GM23338 (cell line): ENCODE measurements around the gene BAX. TPM values are rescaled to one million over a fixed set of nuclear protein-coding genes. Genes with fewer than 3 reads are reported as not detected.

Source experiments
- ATAC-seq: fragments of 200-7000 bp; cut with Tn5 transposase; 3 replicates; pipeline ENCODE4 v1.9.1; 2020
- DNase-seq: peaks from one replicate; pipeline ENCODE4 v3.0.0-alpha.2; 2015; ENCODE audit warnings: low spot score
- H2AFZ ChIP-seq: fragments of 200-600 bp; sonication (generic); 2 replicates; pipeline ENCODE4 v1.8.0; 2016; ENCODE audit warnings: antibody characterized with exemption, mild to moderate bottlenecking, moderate library complexity
- H3F3A ChIP-seq: fragments of 200-600 bp; sonication (generic); replicated peaks from 2 replicates; pipeline ENCODE4 v1.8.0; 2017; ENCODE audit warnings: antibody characterized with exemption, mixed run types, low read depth
- H3K27ac ChIP-seq: fragments of 200-600 bp; sonication (generic); 2 replicates; pipeline ENCODE4 v1.6.1; 2016; ENCODE audit warnings: low read depth
- H3K27me3 ChIP-seq: fragments of 200-600 bp; sonication (generic); 2 replicates; pipeline ENCODE4 v1.8.0; 2016; ENCODE audit warnings: mild to moderate bottlenecking, mixed run types, moderate library complexity; ENCODE audit not compliant: insufficient read depth
- H3K36me3 ChIP-seq: fragments of 200-600 bp; sonication (generic); 2 replicates; pipeline ENCODE4 v1.8.0; 2016; ENCODE audit warnings: mild to moderate bottlenecking; ENCODE audit not compliant: insufficient read depth
- H3K4me1 ChIP-seq: fragments of 200-600 bp; sonication (generic); 2 replicates; pipeline ENCODE4 v1.8.0; 2016; ENCODE audit warnings: mild to moderate bottlenecking, moderate library complexity; ENCODE audit not compliant: insufficient read depth
- H3K4me2 ChIP-seq: fragments of 200-600 bp; sonication (generic); 2 replicates; pipeline ENCODE4 v1.7.1; 2017; ENCODE audit warnings: mixed run types
- H3K4me3 ChIP-seq: fragments of 200-600 bp; sonication (generic); 2 replicates; pipeline ENCODE4 v1.6.1; 2016; ENCODE audit warnings: mixed run types
- H3K79me2 ChIP-seq: fragments of 200-600 bp; sonication (generic); replicated peaks from 2 replicates; pipeline ENCODE4 v1.8.0; 2017; ENCODE audit warnings: mild to moderate bottlenecking; ENCODE audit not compliant: insufficient read depth
- H3K9me2 ChIP-seq: fragments of 200-600 bp; sonication (generic); 2 replicates; pipeline ENCODE4 v1.8.0; 2017; ENCODE audit not compliant: insufficient read depth
- H4K20me1 ChIP-seq: fragments of 200-600 bp; sonication (generic); replicated peaks from 2 replicates; pipeline ENCODE4 v1.8.0; 2017; ENCODE audit warnings: mild to moderate bottlenecking; ENCODE audit not compliant: insufficient read depth
- H3K27ac Mint-ChIP-seq: 2 replicates; pipeline ENCODE4 v1.8.0; 2020; ENCODE audit warnings: inconsistent platforms, mild to moderate bottlenecking, moderate library complexity, mixed read lengths
- H3K27me3 Mint-ChIP-seq: 3 replicates; pipeline ENCODE4 v1.8.0; 2022; ENCODE audit warnings: low read depth, mild to moderate bottlenecking, moderate library complexity, mixed read lengths, inconsistent platforms; ENCODE audit not compliant: insufficient read depth, poor library complexity
- H3K36me3 Mint-ChIP-seq: 3 replicates; pipeline ENCODE4 v1.8.0; 2021; ENCODE audit warnings: low read depth, mild to moderate bottlenecking, inconsistent platforms, moderate library complexity, mixed read lengths
- H3K4me1 Mint-ChIP-seq: 3 replicates; pipeline ENCODE4 v1.8.0; 2020; ENCODE audit warnings: mild to moderate bottlenecking, inconsistent platforms, mixed read lengths
- H3K4me3 Mint-ChIP-seq: 3 replicates; pipeline ENCODE4 v1.8.0; 2021; ENCODE audit warnings: moderate library complexity, mild to moderate bottlenecking, inconsistent platforms, mixed read lengths
- H3K9me3 Mint-ChIP-seq: 3 replicates; pipeline ENCODE4 v1.8.0; 2020; ENCODE audit warnings: moderate library complexity, mild to moderate bottlenecking, inconsistent platforms, mixed read lengths
- CREB1 ChIP-seq: fragments of 250-450 bp; sonication (Bioruptor Pico); IDR thresholded peaks from 2 replicates; pipeline ENCODE4 v1.5.0; 2020; ENCODE audit warnings: low read depth, mild to moderate bottlenecking, moderate library complexity
- ETS1 ChIP-seq: IDR thresholded peaks from 2 replicates; pipeline ENCODE4 v1.6.1; 2016; ENCODE audit warnings: antibody characterized with exemption
- EZH2 ChIP-seq: fragments of 200-600 bp; sonication (generic); IDR thresholded peaks from one replicate; pipeline ENCODE4 v1.8.0; 2017; ENCODE audit warnings: antibody characterized with exemption, mild to moderate bottlenecking, low read depth; ENCODE audit not compliant: unreplicated experiment
- EZH2phosphoT487 ChIP-seq: fragments of 200-600 bp; sonication (generic); IDR thresholded peaks from one replicate; pipeline ENCODE4 v1.8.1; 2018; ENCODE audit warnings: antibody characterized with exemption; ENCODE audit not compliant: unreplicated experiment
- JUNB ChIP-seq: IDR thresholded peaks from one replicate; pipeline ENCODE4 v1.6.1; 2016; ENCODE audit warnings: antibody characterized with exemption; ENCODE audit not compliant: unreplicated experiment
- NANOG ChIP-seq: IDR thresholded peaks from 2 replicates; pipeline ENCODE4 v1.6.1; 2016; ENCODE audit warnings: antibody characterized with exemption, borderline replicate concordance
- POLR2AphosphoS5 ChIP-seq: IDR thresholded peaks from 2 replicates; pipeline ENCODE4 v1.6.1; 2016; ENCODE audit warnings: antibody characterized with exemption, low read depth
- STAT1 ChIP-seq: IDR thresholded peaks from one replicate; pipeline ENCODE4 v1.6.1; 2016; ENCODE audit warnings: antibody characterized with exemption; ENCODE audit not compliant: unreplicated experiment
- ZNF114 ChIP-seq: fragments of 250-450 bp; sonication (Bioruptor Pico); IDR thresholded peaks from 2 replicates; pipeline ENCODE4 v1.5.0; 2020; ENCODE audit warnings: mild to moderate bottlenecking, moderate library complexity
- ZNF331 ChIP-seq: fragments of 250-450 bp; sonication (Bioruptor Pico); IDR thresholded peaks from 2 replicates; pipeline ENCODE4 v1.5.0; 2020; ENCODE audit warnings: low read depth, mild to moderate bottlenecking, moderate library complexity
- ZNF462 ChIP-seq: fragments of 250-450 bp; sonication (Bioruptor Pico); IDR thresholded peaks from 2 replicates; pipeline ENCODE4 v1.5.0; 2020; ENCODE audit warnings: mild to moderate bottlenecking, moderate library complexity
- polyA plus RNA-seq: library from polyadenylated mRNA; unstranded; fragments of >200 nt; fragmentation: Nextera tagmentation; extraction: Ambion mirVana; gene quantifications from 2 replicates; pipeline ENCODE4 v1.2.1, GENCODE V29; 2016
- total RNA-seq: library from RNA; depleted of rRNA; stranded (reverse); fragments of >200 nt; shearing (Covaris generic); gene quantifications from 2 replicates; pipeline ENCODE4 v1.2.3, GENCODE V29; 2014
- TF ChIP-seq, protein P1 (sequence below), 2 experiments: fragments of 200-600 bp in 1 of 2; sonication (generic) in 1 of 2; conservative IDR thresholded peaks; 2 replicates each; pipeline versions ENCODE4 v1.5.1 to v1.6.1; 2016 to 2017; ENCODE audit warnings: antibody characterized with exemption in 2 of 2, low read depth in 2 of 2, mild to moderate bottlenecking in 2 of 2, moderate library complexity in 1 of 2
- TF ChIP-seq, protein P2 (sequence below): IDR thresholded peaks from one replicate; pipeline ENCODE4 v1.6.1; 2018; ENCODE audit warnings: antibody characterized with exemption; ENCODE audit not compliant: unreplicated experiment

Gene BAX
- total and polyA plus RNA-seq, 2 experiments from 2014 or later = 179 to 261 TPM

DNA sequence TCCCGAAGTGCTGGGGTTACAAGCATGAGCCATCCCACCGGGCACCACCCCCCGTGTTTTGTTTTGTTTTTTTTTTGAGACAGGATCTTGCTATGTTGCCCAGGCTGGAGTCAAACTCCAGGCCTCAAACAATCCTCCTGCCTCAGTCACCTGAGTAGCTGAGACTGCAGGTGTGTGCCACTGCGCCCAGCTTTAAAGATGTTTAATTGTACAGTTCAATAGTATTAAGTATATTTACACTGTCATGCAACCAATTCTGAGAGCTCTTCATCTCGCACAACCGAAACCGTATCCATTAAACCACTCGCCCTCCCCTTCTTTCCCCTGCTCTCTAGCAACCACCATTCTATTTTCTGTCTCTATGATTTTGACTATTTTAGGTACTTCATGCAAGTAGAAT, 38.9 kb upstream of the BAX start:
- H3K9me2 ChIP-seq = no peaks in the 10 kb centered on the region
- Mint-ChIP-seq H3K4me3 (no peak overlapping the region), H3K9me3 (no peaks in the 10 kb centered on the region), H3K27me3 (peaks cover 3% of the 10 kb centered on the region), H3K27ac (no peak overlapping the region), H3K36me3 (peaks cover 44% of the 10 kb centered on the region), H3K4me1 (no peaks in the 10 kb centered on the region)
- H3K27me3 ChIP-seq = no peaks in the 10 kb centered on the region
- H3K4me2 ChIP-seq = no peak overlapping the region
- ATAC-seq (no peak), DNase-seq (no peak)
- TF ChIP-seq EZH2 (no peak), ZNF462 (CRISPR knock-in tag) (no peak), ETS1 (no peak), POLR2AphosphoS5 (no peak), NANOG (no peak), CREB1 (CRISPR knock-in tag) (no peak), EZH2phosphoT487 (no peak), JUNB (no peak), ZNF331 (CRISPR knock-in tag) (no peak), STAT1 (no peak), ZNF114 (CRISPR knock-in tag) (no peak)
- TF ChIP-seq, protein P1, sequence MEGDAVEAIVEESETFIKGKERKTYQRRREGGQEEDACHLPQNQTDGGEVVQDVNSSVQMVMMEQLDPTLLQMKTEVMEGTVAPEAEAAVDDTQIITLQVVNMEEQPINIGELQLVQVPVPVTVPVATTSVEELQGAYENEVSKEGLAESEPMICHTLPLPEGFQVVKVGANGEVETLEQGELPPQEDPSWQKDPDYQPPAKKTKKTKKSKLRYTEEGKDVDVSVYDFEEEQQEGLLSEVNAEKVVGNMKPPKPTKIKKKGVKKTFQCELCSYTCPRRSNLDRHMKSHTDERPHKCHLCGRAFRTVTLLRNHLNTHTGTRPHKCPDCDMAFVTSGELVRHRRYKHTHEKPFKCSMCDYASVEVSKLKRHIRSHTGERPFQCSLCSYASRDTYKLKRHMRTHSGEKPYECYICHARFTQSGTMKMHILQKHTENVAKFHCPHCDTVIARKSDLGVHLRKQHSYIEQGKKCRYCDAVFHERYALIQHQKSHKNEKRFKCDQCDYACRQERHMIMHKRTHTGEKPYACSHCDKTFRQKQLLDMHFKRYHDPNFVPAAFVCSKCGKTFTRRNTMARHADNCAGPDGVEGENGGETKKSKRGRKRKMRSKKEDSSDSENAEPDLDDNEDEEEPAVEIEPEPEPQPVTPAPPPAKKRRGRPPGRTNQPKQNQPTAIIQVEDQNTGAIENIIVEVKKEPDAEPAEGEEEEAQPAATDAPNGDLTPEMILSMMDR (conservative IDR thresholded peaks at IDR 0.05; ENCODE audit: low read depth in 2 of 2) = no peak
- TF ChIP-seq, protein P2, sequence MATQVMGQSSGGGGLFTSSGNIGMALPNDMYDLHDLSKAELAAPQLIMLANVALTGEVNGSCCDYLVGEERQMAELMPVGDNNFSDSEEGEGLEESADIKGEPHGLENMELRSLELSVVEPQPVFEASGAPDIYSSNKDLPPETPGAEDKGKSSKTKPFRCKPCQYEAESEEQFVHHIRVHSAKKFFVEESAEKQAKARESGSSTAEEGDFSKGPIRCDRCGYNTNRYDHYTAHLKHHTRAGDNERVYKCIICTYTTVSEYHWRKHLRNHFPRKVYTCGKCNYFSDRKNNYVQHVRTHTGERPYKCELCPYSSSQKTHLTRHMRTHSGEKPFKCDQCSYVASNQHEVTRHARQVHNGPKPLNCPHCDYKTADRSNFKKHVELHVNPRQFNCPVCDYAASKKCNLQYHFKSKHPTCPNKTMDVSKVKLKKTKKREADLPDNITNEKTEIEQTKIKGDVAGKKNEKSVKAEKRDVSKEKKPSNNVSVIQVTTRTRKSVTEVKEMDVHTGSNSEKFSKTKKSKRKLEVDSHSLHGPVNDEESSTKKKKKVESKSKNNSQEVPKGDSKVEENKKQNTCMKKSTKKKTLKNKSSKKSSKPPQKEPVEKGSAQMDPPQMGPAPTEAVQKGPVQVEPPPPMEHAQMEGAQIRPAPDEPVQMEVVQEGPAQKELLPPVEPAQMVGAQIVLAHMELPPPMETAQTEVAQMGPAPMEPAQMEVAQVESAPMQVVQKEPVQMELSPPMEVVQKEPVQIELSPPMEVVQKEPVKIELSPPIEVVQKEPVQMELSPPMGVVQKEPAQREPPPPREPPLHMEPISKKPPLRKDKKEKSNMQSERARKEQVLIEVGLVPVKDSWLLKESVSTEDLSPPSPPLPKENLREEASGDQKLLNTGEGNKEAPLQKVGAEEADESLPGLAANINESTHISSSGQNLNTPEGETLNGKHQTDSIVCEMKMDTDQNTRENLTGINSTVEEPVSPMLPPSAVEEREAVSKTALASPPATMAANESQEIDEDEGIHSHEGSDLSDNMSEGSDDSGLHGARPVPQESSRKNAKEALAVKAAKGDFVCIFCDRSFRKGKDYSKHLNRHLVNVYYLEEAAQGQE = no peak
- peaks cover 3% of the 10 kb centered on the region for H4K20me1 ChIP-seq
- peaks cover 12% of the 10 kb centered on the region; the same call in 1 of the 2 replicates for H3K36me3 ChIP-seq
- H3F3A ChIP-seq = 0 out of 2 replicates have a peak, but pooled peaks cover 11% of the 10 kb centered on the region
- no peak overlapping the region for H3K27ac ChIP-seq
- H2AFZ ChIP-seq = no peak overlapping the region
- no peak overlapping the region for H3K4me3 ChIP-seq
- H3K4me1 ChIP-seq = no peaks in the 10 kb centered on the region
- no peaks in the 10 kb centered on the region for H3K79me2 ChIP-seq
